HL-60 (cell line): ENCODE results near the gene ASB13.

ENCODE experiments used
- CTCF ChIP-seq: IDR thresholded peaks from one replicate; pipeline ENCODE4 v1.5.1; 2011; ENCODE audit warnings: low read length, control low read depth, inconsistent platforms; ENCODE audit not compliant: insufficient read depth
- SPI1 ChIP-seq: IDR thresholded peaks from 2 replicates; pipeline ENCODE4 v1.6.1; 2012; ENCODE audit warnings: low read depth, mild to moderate bottlenecking, borderline replicate concordance

GRCh38 chr10:5638494-5638893, 27.9 kb downstream of the ASB13 start:
- TF ChIP-seq CTCF (no peak), SPI1 (no peak)
